H1 (cell line): ENCODE data around the gene NEUROD1. TPM values are rescaled to one million over a fixed set of nuclear protein-coding genes. Genes with fewer than 3 reads are reported as not detected.

Experiments
- CTCF ChIA-PET: fragments of 300-600 bp; sonication (Branson Sonifier 250); formaldehyde crosslinking; loops from one replicate; lab custom pipeline; 2021; ENCODE audit not compliant: partially characterized antibody; lab: Charles Lee
- POLR2A ChIA-PET: fragments of 300-600 bp; sonication (Branson Sonifier 250); formaldehyde crosslinking; loops from one replicate; lab custom pipeline; 2021; ENCODE audit warnings: inconsistent platforms; ENCODE audit not compliant: partially characterized antibody; lab: Charles Lee
- DNase-seq, 2 experiments: peaks; one replicate each; pipeline versions ENCODE4 v3.0.0 to v3.0.0-alpha.2; 2010 to 2022; ENCODE audit warnings: low spot score in 2 of 2, low read depth in 1 of 2, mixed read lengths in 1 of 2
- FAIRE-seq: peaks from 2 replicates; lab custom pipeline; 2011; peaks lifted over from hg19 to GRCh38; lab: Jason Lieb, UNC
- H2AFZ ChIP-seq: 2 replicates; pipeline ENCODE4 v1.8.1; 2012; ENCODE audit warnings: low read length, inconsistent platforms
- H2AK5ac ChIP-seq: 2 replicates; pipeline ENCODE4 v1.6.1; 2013; ENCODE audit warnings: low read depth, low read length
- H2BK120ac ChIP-seq: replicated peaks from 2 replicates; pipeline ENCODE3; 2013; ENCODE audit warnings: low read depth, low read length, inconsistent platforms
- H2BK12ac ChIP-seq: 2 replicates; pipeline ENCODE4 v1.6.1; 2013; ENCODE audit warnings: low read depth, low read length
- H2BK15ac ChIP-seq: 2 replicates; pipeline ENCODE4 v1.6.1; 2013; ENCODE audit warnings: low read length
- H2BK20ac ChIP-seq: 2 replicates; pipeline ENCODE4 v1.6.1; 2013; ENCODE audit warnings: low read length
- H2BK5ac ChIP-seq: 2 replicates; pipeline ENCODE4 v1.6.1; 2013; ENCODE audit warnings: low read depth, low read length
- H3K14ac ChIP-seq: 2 replicates; pipeline ENCODE4 v1.6.1; 2013; ENCODE audit warnings: inconsistent platforms; ENCODE audit not compliant: insufficient read length
- H3K18ac ChIP-seq: 2 replicates; pipeline ENCODE4 v1.6.1; 2013; ENCODE audit warnings: low read length; ENCODE audit errors: extremely low read depth
- H3K23ac ChIP-seq: 2 replicates; pipeline ENCODE4 v1.6.1; 2013; ENCODE audit warnings: inconsistent platforms; ENCODE audit not compliant: insufficient read length
- H3K23me2 ChIP-seq: 2 replicates; pipeline ENCODE4 v1.6.1; 2013; ENCODE audit warnings: low read depth, low read length
- H3K27ac ChIP-seq: 2 replicates; pipeline ENCODE4 v1.6.1; 2011; ENCODE audit warnings: low read depth, low read length, inconsistent platforms
- H3K27me3 ChIP-seq, 4 experiments: replicated peaks in 1 of 4; 1 replicate in 1 of 4; 2 replicates in 3 of 4; pipeline versions ENCODE4 v1.6.1 to v1.8.1; 2011 to 2013; ENCODE audit warnings: low read length in 3 of 4, mild to moderate bottlenecking in 3 of 4, inconsistent platforms in 2 of 4, mixed read lengths in 2 of 4, moderate library complexity in 1 of 4; ENCODE audit not compliant: control insufficient read depth in 3 of 4, insufficient read depth in 3 of 4; ENCODE audit errors: extremely low read depth in 1 of 4
- H3K36me3 ChIP-seq, 4 experiments: 2 replicates each; pipeline versions ENCODE4 v1.6.1 to v1.8.1; 2011 to 2013; ENCODE audit warnings: mild to moderate bottlenecking in 4 of 4, low read length in 3 of 4, moderate library complexity in 2 of 4, control low read depth in 1 of 4, inconsistent platforms in 1 of 4; ENCODE audit not compliant: insufficient read depth in 4 of 4, control insufficient read depth in 2 of 4
- H3K4ac ChIP-seq: replicated peaks from 2 replicates; pipeline ENCODE3; 2013; ENCODE audit warnings: low read length, low read depth, mixed read lengths, inconsistent platforms; ENCODE audit not compliant: insufficient read length
- H3K4me1 ChIP-seq, 4 experiments: replicated peaks in 1 of 4; 1 replicate in 1 of 4; 2 replicates in 3 of 4; pipeline versions ENCODE4 v1.6.1 to v1.8.1; 2011 to 2013; ENCODE audit warnings: low read length in 3 of 4, inconsistent platforms in 2 of 4, mixed read lengths in 1 of 4; ENCODE audit not compliant: insufficient read depth in 4 of 4, control insufficient read depth in 3 of 4
- H3K4me2 ChIP-seq, 2 experiments: 2 replicates each; pipeline versions ENCODE4 v1.6.1 to v1.8.1; 2011 to 2013; ENCODE audit warnings: low read depth in 2 of 2, low read length in 2 of 2, control low read depth in 1 of 2, inconsistent platforms in 1 of 2, mild to moderate bottlenecking in 1 of 2; ENCODE audit not compliant: insufficient read depth in 1 of 2
- H3K4me3 ChIP-seq, 4 experiments: fragments of 200-600, 300-600 bp in 1 of 4; sonication (generic), shearing (Covaris generic), sonication (Bioruptor Twin) in 1 of 4; 2 replicates each; pipeline versions ENCODE4 v1.5.1 to v1.8.1; 2011 to 2016; ENCODE audit warnings: low read length in 4 of 4, low read depth in 3 of 4, control low read depth in 2 of 4, inconsistent platforms in 2 of 4, mild to moderate bottlenecking in 2 of 4, mixed read lengths in 1 of 4, moderate library complexity in 1 of 4; ENCODE audit not compliant: insufficient read depth in 2 of 4; ENCODE audit errors: extremely low read depth in 1 of 4
- H3K56ac ChIP-seq: replicated peaks from 2 replicates; pipeline ENCODE3; 2013; ENCODE audit warnings: low read depth, mild to moderate bottlenecking, mixed read lengths, low read length, inconsistent platforms; ENCODE audit not compliant: insufficient read length
- H3K79me1 ChIP-seq: 2 replicates; pipeline ENCODE4 v1.6.1; 2013; ENCODE audit warnings: low read depth, low read length, control low read depth
- H3K79me2 ChIP-seq, 2 experiments: 2 replicates each; pipeline versions ENCODE4 v1.6.1 to v1.8.1; 2012 to 2013; ENCODE audit warnings: low read length in 2 of 2, mild to moderate bottlenecking in 2 of 2, inconsistent platforms in 1 of 2; ENCODE audit not compliant: insufficient read depth in 2 of 2, control insufficient read depth in 1 of 2
- H3K9ac ChIP-seq, 4 experiments: replicated peaks in 1 of 4; 1 replicate in 1 of 4; 2 replicates in 3 of 4; pipeline versions ENCODE4 v1.6.1 to v1.8.1; 2011 to 2013; ENCODE audit warnings: low read depth in 3 of 4, low read length in 3 of 4, control low read depth in 2 of 4, mild to moderate bottlenecking in 2 of 4, moderate library complexity in 2 of 4, inconsistent platforms in 1 of 4; ENCODE audit errors: extremely low read depth in 1 of 4
- H3K9me3 ChIP-seq, 2 experiments: 2 replicates each; pipeline versions ENCODE4 v1.6.1 to v1.8.1; 2012 to 2013; ENCODE audit warnings: mild to moderate bottlenecking in 2 of 2, moderate library complexity in 2 of 2, control low read depth in 1 of 2, inconsistent platforms in 1 of 2, low read depth in 1 of 2, low read length in 1 of 2, mixed read lengths in 1 of 2; ENCODE audit not compliant: insufficient read depth in 2 of 2
- H4K20me1 ChIP-seq, 2 experiments: replicated peaks in 1 of 2; 2 replicates each; pipeline versions ENCODE3 to v1.8.1; 2011 to 2013; ENCODE audit warnings: inconsistent platforms in 2 of 2, low read length in 2 of 2, mild to moderate bottlenecking in 1 of 2; ENCODE audit not compliant: insufficient read depth in 2 of 2, control insufficient read depth in 1 of 2
- H4K5ac ChIP-seq: 2 replicates; pipeline ENCODE4 v1.6.1; 2013; ENCODE audit warnings: low read length, low read depth, mixed read lengths, inconsistent platforms; ENCODE audit not compliant: insufficient read length
- H4K8ac ChIP-seq: 2 replicates; pipeline ENCODE4 v1.8.0; 2013; ENCODE audit warnings: mild to moderate bottlenecking, moderate library complexity, low read length, inconsistent platforms; ENCODE audit not compliant: insufficient read depth; ENCODE audit errors: extremely low read depth
- H4K91ac ChIP-seq: replicated peaks from 2 replicates; pipeline ENCODE3; 2013; ENCODE audit warnings: low read length, mixed read lengths, inconsistent platforms; ENCODE audit not compliant: insufficient read length
- WGBS, 2 experiments: shearing (Covaris generic) in 1 of 2; methylation state at CpG; one replicate each; pipeline versions ENCODE4 v1.1.6 to v1.1.7; 2013 to 2015; ENCODE audit warnings: low lambda C conversion rate in 2 of 2, mixed read lengths in 2 of 2, inconsistent platforms in 1 of 2, low coverage in 1 of 2, missing lambda C conversion rate in 1 of 2; ENCODE audit not compliant: insufficient replicate concordance in 2 of 2, insufficient coverage in 1 of 2, insufficient read length in 1 of 2; ENCODE audit errors: extremely low coverage in 1 of 2, missing lambda C conversion rate in 1 of 2; 5-methylcytosine and 5-hydroxymethylcytosine counted together
- polyA plus RNA-seq, 7 experiments: library from polyadenylated mRNA; depleted of rRNA in 3 of 7; stranded (reverse) in 5 of 7; unstranded in 2 of 7; fragments of >200 nt in 5 of 7; fragments of 200-250 nt in 2 of 7; gene quantifications; 1 replicate in 5 of 7; 2 replicates in 1 of 7; 4 replicates in 1 of 7; pipeline versions ENCODE4 v1.2.1 to v1.2.3, GENCODE V29; 2011 to 2013; ENCODE audit warnings: missing spikeins in 2 of 7, mixed read lengths in 2 of 7
- total RNA-seq: library from RNA; stranded (reverse); fragmentation: NEBNext Ultra II Directional; extraction: Animal tissue kit (Norgen Biotek cat#: 25700); gene quantifications from 2 replicates; pipeline ENCODE4 v1.2.1, GENCODE V29; 2021

NEUROD1 gene
- total and polyA plus RNA-seq, 2 of the 8 experiments (the other 6 are each of a cell fraction or from before 2014, with no cell fraction given) = 0.08 TPM; not detected in 1

GRCh38 chr2:181670632-181671031 lies 9.7 kb downstream of the NEUROD1 start:
- Histone ChIP-seq H3K9me3 (peaks cover 5 to 7% of the 10 kb centered on the region in 2 experiments; a peak in 3 of 4 replicates), H2BK15ac (no peak overlapping the region), H3K4me3 (no peak overlapping the region), H3K23me2 (no peaks in the 10 kb centered on the region), H3K23ac (no peak overlapping the region), H2BK20ac (no peak overlapping the region), H3K4me1 (peaks cover 1 to 5% (median 4%) of the 10 kb centered on the region in 4 experiments; a peak in 6 of 7 replicates), H3K9ac (no peak overlapping the region), H4K8ac (no peak overlapping the region), H4K91ac (no peak overlapping the region), H3K27ac (no peak overlapping the region), H2BK12ac (no peak overlapping the region), H4K5ac (no peak overlapping the region), H2BK120ac (no peak overlapping the region), H2AFZ (no peak overlapping the region), H2BK5ac (no peak overlapping the region), H3K79me2 (no peaks in the 10 kb centered on the region), H3K79me1 (no peaks in the 10 kb centered on the region), H3K18ac (no peak overlapping the region), H4K20me1 (peaks cover 0 to 2% of the 10 kb centered on the region in 2 experiments), H3K4me2 (no peak overlapping the region), H3K27me3 (peaks cover 0 to 7% (median 3%) of the 10 kb centered on the region in 4 experiments; a peak in 3 of 7 replicates), H3K14ac (no peak overlapping the region), H3K36me3 (no peaks in the 10 kb centered on the region; a peak in 1 of 8 replicates), H3K56ac (no peak overlapping the region), H2AK5ac (no peak overlapping the region), H3K4ac (no peak overlapping the region)
- FAIRE-seq = no peak
- CTCF ChIA-PET = no interaction called here
- 100% methylated on average over 1 of the region's 1 CpG; no CpG with 5 or more reads in 1 of the 2 experiments for WGBS, 2 experiments
- DNase-seq = no peak
- POLR2A ChIA-PET = no interaction called here
